ENCODE data around the gene TTC21B. TPM values are rescaled to one million over a fixed set of nuclear protein-coding genes. Genes with fewer than 3 reads are reported as not detected.
"Not testable (repeated sequence)": the region's sequence is repeated elsewhere in the genome, so short reads cannot be mapped to it uniquely, and the experiment has no call there.

TTC21B gene
- total and polyA plus RNA-seq, 9 donors: 8.6 to 53.4 (median 22.3) TPM

- TF ChIP-seq POLR2A (IDR thresholded peaks at IDR 0.05) (no peak), EP300 (IDR thresholded peaks at IDR 0.05) (no peak), CTCF (IDR thresholded peaks at IDR 0.05) (no peak)
- no peak for DNase-seq
- H3K36me3 ChIP-seq: no peaks in the 10 kb centered on the region
- H3K4me3 ChIP-seq: no peak overlapping the region
- no peaks in the 10 kb centered on the region for H3K27me3 ChIP-seq
- intact Hi-C loops (cut with DNase I): no loop called here
- no peaks in the 10 kb centered on the region for H3K4me1 ChIP-seq (ENCODE audit: insufficient read depth)
- H3K27ac ChIP-seq: no peak overlapping the region
- WGBS, 3 donors: 73 to 79% (median 77%) methylated on average over 6 of the region's 6 CpGs
- H3K9me3 ChIP-seq: no peaks in the 10 kb centered on the region
Observed at GRCh38 chr2:165864296-165864695, 89.3 kb downstream of the TTC21B start.

GRCh38 chr2:165863810-165864261, 89.7 kb downstream of the TTC21B start:
- Histone ChIP-seq H3K4me1 (ENCODE audit: insufficient read depth) (no peaks in the 10 kb centered on the region), H3K4me3 (no peak overlapping the region), H3K27ac (no peak overlapping the region), H3K36me3 (no peaks in the 10 kb centered on the region), H3K27me3 (no peaks in the 10 kb centered on the region), H3K9me3 (no peaks in the 10 kb centered on the region)
- intact Hi-C loops (cut with DNase I): no loop called here
- WGBS, 3 donors: 86 to 91% (median 87%) methylated on average over 5 of the region's 5 CpGs
- TF ChIP-seq EP300 (IDR thresholded peaks at IDR 0.05) (no peak), CTCF (IDR thresholded peaks at IDR 0.05) (no peak), POLR2A (IDR thresholded peaks at IDR 0.05) (no peak)
- no peak for DNase-seq

- H3K36me3 ChIP-seq; intact Hi-C loops (cut with DNase I); DNase-seq; H3K4me3 ChIP-seq; H3K9me3 ChIP-seq; H3K27me3 ChIP-seq; H3K27ac ChIP-seq; H3K4me1 ChIP-seq (ENCODE audit: insufficient read depth): not testable (repeated sequence)
- WGBS, 3 donors: 97 to 98% (median 98%) methylated on average over 2 of the region's 2 CpGs
Observed at GRCh38 chr2:165861083-165861482, 92.5 kb downstream of the TTC21B start.

- 86 to 96% (median 90%) methylated on average over 2 of the region's 2 CpGs for WGBS, 3 donors
- H3K4me1 ChIP-seq (ENCODE audit: insufficient read depth); H3K9me3 ChIP-seq; DNase-seq; H3K36me3 ChIP-seq; H3K4me3 ChIP-seq; H3K27ac ChIP-seq; H3K27me3 ChIP-seq; intact Hi-C loops (cut with DNase I): not testable (repeated sequence)
Observed at GRCh38 chr2:165859723-165860122, 93.9 kb downstream of the TTC21B start.

- WGBS, 3 donors: 4 to 11% (median 8%) methylated on average over 1 of the region's 1 CpG
- no peak for DNase-seq
- Histone ChIP-seq H3K27ac (peak overlapping the region in 1 of 2 donors; percentile 26), H3K4me1 (ENCODE audit: insufficient read depth) (peaks cover 9% of the 10 kb centered on the region), H3K27me3 (no peaks in the 10 kb centered on the region), H3K4me3 (no peak overlapping the region), H3K36me3 (no peaks in the 10 kb centered on the region), H3K9me3 (no peaks in the 10 kb centered on the region)
- TF ChIP-seq EP300 (IDR thresholded peaks at IDR 0.05): no peak
- no peak for TF ChIP-seq CTCF (IDR thresholded peaks at IDR 0.05)
- no peak for TF ChIP-seq POLR2A (IDR thresholded peaks at IDR 0.05)
- intact Hi-C loops (cut with DNase I): no loop called here
Observed at GRCh38 chr2:165857876-165858275, 95.7 kb downstream of the TTC21B start.

GRCh38 chr2:165852394-165852793, 101.2 kb downstream of the TTC21B start:
- DNase-seq: no peak
- Histone ChIP-seq H3K27ac (no peak overlapping the region), H3K4me3 (no peak overlapping the region), H3K4me1 (ENCODE audit: insufficient read depth) (peaks cover 5% of the 10 kb centered on the region), H3K36me3 (no peaks in the 10 kb centered on the region), H3K27me3 (no peaks in the 10 kb centered on the region), H3K9me3 (no peaks in the 10 kb centered on the region)
- intact Hi-C loops (cut with DNase I): no loop called here
- TF ChIP-seq CTCF (IDR thresholded peaks at IDR 0.05) (no peak), POLR2A (IDR thresholded peaks at IDR 0.05) (no peak), EP300 (IDR thresholded peaks at IDR 0.05) (no peak)
